WTC11 (cell line): ENCODE data around the gene CLIC1. TPM values are rescaled to one million over a fixed set of nuclear protein-coding genes. Genes with fewer than 3 reads are reported as not detected.

Experiments
- AR ChIP-seq: fragments of 250-450 bp; sonication (Bioruptor Pico); IDR thresholded peaks from 2 replicates; pipeline ENCODE4 v1.9.0; 2021; ENCODE audit warnings: mild to moderate bottlenecking
- ATF6 ChIP-seq: sonication (generic); formaldehyde crosslinking; IDR thresholded peaks from 2 replicates; pipeline ENCODE4 v1.8.1; 2023; ENCODE audit warnings: mild to moderate bottlenecking, missing genetic modification reagents
- CTCF ChIP-seq: fragments of 200-600 bp; IDR thresholded peaks from 2 replicates; pipeline ENCODE4 v1.8.0; 2022; ENCODE audit warnings: antibody characterized with exemption
- ELF4 ChIP-seq: sonication (generic); formaldehyde crosslinking; IDR thresholded peaks from 2 replicates; pipeline ENCODE4 v1.8.1; 2022; ENCODE audit warnings: low read depth, mild to moderate bottlenecking, moderate library complexity, missing genetic modification reagents
- EMX1 ChIP-seq: fragments of 250-450 bp; sonication (Bioruptor Pico); IDR thresholded peaks from 2 replicates; pipeline ENCODE4 v1.8.0; 2021; ENCODE audit warnings: mild to moderate bottlenecking
- ETV6 ChIP-seq: sonication (generic); formaldehyde crosslinking; IDR thresholded peaks from 2 replicates; pipeline ENCODE4 v1.8.1; 2022; ENCODE audit warnings: mild to moderate bottlenecking, missing genetic modification reagents
- GRHL2 ChIP-seq: fragments of 250-450 bp; sonication (Bioruptor Pico); IDR thresholded peaks from 2 replicates; pipeline ENCODE4 v1.8.0; 2022; ENCODE audit warnings: mild to moderate bottlenecking, moderate library complexity; ENCODE audit not compliant: insufficient replicate concordance, severe bottlenecking
- JUN ChIP-seq: sonication (generic); formaldehyde crosslinking; IDR thresholded peaks from 2 replicates; pipeline ENCODE4 v1.8.0; 2023; ENCODE audit warnings: mild to moderate bottlenecking, missing genetic modification reagents
- OVOL2 ChIP-seq: fragments of 250-450 bp; sonication (Bioruptor Pico); IDR thresholded peaks from 2 replicates; pipeline ENCODE4 v1.9.0; 2021; ENCODE audit warnings: mild to moderate bottlenecking, borderline replicate concordance
- ZNF121 ChIP-seq: sonication (generic); formaldehyde crosslinking; IDR thresholded peaks from 2 replicates; pipeline ENCODE4 v1.8.0; 2023; ENCODE audit warnings: missing genetic modification reagents
- ZNF138 ChIP-seq: sonication (generic); formaldehyde crosslinking; conservative IDR thresholded peaks from 2 replicates; pipeline ENCODE4 v1.8.1; 2022; ENCODE audit warnings: mild to moderate bottlenecking, moderate library complexity, missing genetic modification reagents
- ZNF416 ChIP-seq: fragments of 250-450 bp; sonication (Bioruptor Pico); IDR thresholded peaks from 2 replicates; pipeline ENCODE4 v1.9.0; 2021; ENCODE audit warnings: mild to moderate bottlenecking, inconsistent platforms
- ZNF423 ChIP-seq: fragments of 250-450 bp; sonication (Bioruptor Pico); IDR thresholded peaks from 2 replicates; pipeline ENCODE4 v2.1.2; 2022; ENCODE audit warnings: mild to moderate bottlenecking, moderate library complexity
- total RNA-seq: library from RNA; stranded (reverse); gene quantifications from 3 replicates; pipeline ENCODE4 v1.2.3, GENCODE V29; 2021
- TF ChIP-seq, protein P1 (sequence below): sonication (generic); formaldehyde crosslinking; IDR thresholded peaks from 2 replicates; pipeline ENCODE4 v1.8.0; 2023; ENCODE audit warnings: missing genetic modification reagents, mild to moderate bottlenecking, borderline replicate concordance
- TF ChIP-seq, protein P2 (sequence below): fragments of 250-450 bp; sonication (Bioruptor Pico); IDR thresholded peaks from 2 replicates; pipeline ENCODE4 v1.9.0; 2021; ENCODE audit warnings: mild to moderate bottlenecking, borderline replicate concordance
- TF ChIP-seq, protein P3 (sequence below): fragments of 250-450 bp; sonication (Bioruptor Pico); IDR thresholded peaks from 2 replicates; pipeline ENCODE4 v1.9.0; 2021; ENCODE audit warnings: moderate library complexity, mild to moderate bottlenecking, inconsistent platforms, borderline replicate concordance
- TF ChIP-seq, protein P4 (sequence below): sonication (generic); formaldehyde crosslinking; IDR thresholded peaks from 2 replicates; pipeline ENCODE4 v1.8.0; 2022; ENCODE audit warnings: mild to moderate bottlenecking, missing genetic modification reagents
- TF ChIP-seq, protein P5 (sequence below): fragments of 250-450 bp; sonication (Bioruptor Pico); IDR thresholded peaks from 2 replicates; pipeline ENCODE4 v1.9.0; 2021; ENCODE audit warnings: mild to moderate bottlenecking

CLIC1 gene
- total RNA-seq, 1 experiment from 2014 or later: 244 TPM

DNA sequence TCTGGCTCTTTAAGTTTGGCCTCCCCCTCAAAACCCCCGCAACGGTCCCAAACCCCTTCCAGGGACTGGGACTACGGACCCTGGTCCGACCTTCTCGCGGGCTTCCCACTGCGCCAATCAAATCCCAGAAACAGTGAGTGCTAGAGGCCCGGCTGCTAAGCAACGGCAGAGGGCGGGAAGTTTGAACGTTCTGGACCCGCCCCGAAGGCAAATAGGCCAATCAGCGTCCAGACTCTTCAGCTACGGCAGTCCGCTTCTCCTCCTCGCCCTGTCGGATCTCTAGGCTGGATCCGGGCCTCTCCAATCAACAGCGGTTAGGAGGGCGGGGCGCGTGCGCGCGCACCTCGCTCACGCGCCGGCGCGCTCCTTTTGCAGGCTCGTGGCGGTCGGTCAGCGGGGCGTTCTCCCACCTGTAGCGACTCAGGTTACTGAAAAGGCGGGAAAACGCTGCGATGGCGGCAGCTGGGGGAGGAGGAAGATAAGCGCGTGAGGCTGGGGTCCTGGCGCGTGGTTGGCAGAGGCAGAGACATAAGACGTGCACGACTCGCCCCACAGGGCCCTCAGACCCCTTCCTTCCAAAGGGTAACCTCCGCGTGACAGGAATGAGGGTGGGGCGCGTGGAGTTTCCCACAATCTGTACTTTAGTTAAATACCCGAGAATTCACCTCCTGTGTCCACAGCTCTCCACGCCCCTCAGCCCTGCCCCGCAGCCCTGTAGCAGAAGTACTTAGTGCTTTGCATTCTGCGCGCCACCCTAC lies 3.5 kb upstream of the CLIC1 start, which contains the start of gene MSH5 (continued):
- TF ChIP-seq, protein P1, sequence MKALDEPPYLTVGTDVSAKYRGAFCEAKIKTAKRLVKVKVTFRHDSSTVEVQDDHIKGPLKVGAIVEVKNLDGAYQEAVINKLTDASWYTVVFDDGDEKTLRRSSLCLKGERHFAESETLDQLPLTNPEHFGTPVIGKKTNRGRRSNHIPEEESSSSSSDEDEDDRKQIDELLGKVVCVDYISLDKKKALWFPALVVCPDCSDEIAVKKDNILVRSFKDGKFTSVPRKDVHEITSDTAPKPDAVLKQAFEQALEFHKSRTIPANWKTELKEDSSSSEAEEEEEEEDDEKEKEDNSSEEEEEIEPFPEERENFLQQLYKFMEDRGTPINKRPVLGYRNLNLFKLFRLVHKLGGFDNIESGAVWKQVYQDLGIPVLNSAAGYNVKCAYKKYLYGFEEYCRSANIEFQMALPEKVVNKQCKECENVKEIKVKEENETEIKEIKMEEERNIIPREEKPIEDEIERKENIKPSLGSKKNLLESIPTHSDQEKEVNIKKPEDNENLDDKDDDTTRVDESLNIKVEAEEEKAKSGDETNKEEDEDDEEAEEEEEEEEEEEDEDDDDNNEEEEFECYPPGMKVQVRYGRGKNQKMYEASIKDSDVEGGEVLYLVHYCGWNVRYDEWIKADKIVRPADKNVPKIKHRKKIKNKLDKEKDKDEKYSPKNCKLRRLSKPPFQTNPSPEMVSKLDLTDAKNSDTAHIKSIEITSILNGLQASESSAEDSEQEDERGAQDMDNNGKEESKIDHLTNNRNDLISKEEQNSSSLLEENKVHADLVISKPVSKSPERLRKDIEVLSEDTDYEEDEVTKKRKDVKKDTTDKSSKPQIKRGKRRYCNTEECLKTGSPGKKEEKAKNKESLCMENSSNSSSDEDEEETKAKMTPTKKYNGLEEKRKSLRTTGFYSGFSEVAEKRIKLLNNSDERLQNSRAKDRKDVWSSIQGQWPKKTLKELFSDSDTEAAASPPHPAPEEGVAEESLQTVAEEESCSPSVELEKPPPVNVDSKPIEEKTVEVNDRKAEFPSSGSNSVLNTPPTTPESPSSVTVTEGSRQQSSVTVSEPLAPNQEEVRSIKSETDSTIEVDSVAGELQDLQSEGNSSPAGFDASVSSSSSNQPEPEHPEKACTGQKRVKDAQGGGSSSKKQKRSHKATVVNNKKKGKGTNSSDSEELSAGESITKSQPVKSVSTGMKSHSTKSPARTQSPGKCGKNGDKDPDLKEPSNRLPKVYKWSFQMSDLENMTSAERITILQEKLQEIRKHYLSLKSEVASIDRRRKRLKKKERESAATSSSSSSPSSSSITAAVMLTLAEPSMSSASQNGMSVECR: peak; percentile 98
- TF ChIP-seq ZNF423 (no peak), ETV6 (CRISPR knock-in tag) (peak; percentile 96), OVOL2 (CRISPR knock-in tag) (no peak), ELF4 (CRISPR knock-in tag) (no peak), GRHL2 (CRISPR knock-in tag) (no peak), ZNF416 (CRISPR knock-in tag) (no peak), ATF6 (no peak), AR (CRISPR knock-in tag) (no peak), JUN (peak; percentile 97), ZNF121 (no peak; the same call in 1 of the 2 replicates), EMX1 (CRISPR knock-in tag) (no peak), ZNF138 (no peak), CTCF (no peak)
- TF ChIP-seq, protein P2, sequence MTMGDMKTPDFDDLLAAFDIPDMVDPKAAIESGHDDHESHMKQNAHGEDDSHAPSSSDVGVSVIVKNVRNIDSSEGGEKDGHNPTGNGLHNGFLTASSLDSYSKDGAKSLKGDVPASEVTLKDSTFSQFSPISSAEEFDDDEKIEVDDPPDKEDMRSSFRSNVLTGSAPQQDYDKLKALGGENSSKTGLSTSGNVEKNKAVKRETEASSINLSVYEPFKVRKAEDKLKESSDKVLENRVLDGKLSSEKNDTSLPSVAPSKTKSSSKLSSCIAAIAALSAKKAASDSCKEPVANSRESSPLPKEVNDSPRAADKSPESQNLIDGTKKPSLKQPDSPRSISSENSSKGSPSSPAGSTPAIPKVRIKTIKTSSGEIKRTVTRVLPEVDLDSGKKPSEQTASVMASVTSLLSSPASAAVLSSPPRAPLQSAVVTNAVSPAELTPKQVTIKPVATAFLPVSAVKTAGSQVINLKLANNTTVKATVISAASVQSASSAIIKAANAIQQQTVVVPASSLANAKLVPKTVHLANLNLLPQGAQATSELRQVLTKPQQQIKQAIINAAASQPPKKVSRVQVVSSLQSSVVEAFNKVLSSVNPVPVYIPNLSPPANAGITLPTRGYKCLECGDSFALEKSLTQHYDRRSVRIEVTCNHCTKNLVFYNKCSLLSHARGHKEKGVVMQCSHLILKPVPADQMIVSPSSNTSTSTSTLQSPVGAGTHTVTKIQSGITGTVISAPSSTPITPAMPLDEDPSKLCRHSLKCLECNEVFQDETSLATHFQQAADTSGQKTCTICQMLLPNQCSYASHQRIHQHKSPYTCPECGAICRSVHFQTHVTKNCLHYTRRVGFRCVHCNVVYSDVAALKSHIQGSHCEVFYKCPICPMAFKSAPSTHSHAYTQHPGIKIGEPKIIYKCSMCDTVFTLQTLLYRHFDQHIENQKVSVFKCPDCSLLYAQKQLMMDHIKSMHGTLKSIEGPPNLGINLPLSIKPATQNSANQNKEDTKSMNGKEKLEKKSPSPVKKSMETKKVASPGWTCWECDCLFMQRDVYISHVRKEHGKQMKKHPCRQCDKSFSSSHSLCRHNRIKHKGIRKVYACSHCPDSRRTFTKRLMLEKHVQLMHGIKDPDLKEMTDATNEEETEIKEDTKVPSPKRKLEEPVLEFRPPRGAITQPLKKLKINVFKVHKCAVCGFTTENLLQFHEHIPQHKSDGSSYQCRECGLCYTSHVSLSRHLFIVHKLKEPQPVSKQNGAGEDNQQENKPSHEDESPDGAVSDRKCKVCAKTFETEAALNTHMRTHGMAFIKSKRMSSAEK: no peak
- TF ChIP-seq, protein P3, sequence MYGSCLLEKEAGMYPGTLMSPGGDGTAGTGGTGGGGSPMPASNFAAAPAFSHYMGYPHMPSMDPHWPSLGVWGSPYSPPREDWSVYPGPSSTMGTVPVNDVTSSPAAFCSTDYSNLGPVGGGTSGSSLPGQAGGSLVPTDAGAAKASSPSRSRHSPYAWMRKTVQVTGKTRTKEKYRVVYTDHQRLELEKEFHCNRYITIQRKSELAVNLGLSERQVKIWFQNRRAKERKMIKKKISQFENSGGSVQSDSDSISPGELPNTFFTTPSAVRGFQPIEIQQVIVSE: no peak
- TF ChIP-seq, protein P4, sequence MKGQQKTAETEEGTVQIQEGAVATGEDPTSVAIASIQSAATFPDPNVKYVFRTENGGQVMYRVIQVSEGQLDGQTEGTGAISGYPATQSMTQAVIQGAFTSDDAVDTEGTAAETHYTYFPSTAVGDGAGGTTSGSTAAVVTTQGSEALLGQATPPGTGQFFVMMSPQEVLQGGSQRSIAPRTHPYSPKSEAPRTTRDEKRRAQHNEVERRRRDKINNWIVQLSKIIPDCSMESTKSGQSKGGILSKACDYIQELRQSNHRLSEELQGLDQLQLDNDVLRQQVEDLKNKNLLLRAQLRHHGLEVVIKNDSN (CRISPR knock-in tag): peak; percentile 85
- TF ChIP-seq, protein P5, sequence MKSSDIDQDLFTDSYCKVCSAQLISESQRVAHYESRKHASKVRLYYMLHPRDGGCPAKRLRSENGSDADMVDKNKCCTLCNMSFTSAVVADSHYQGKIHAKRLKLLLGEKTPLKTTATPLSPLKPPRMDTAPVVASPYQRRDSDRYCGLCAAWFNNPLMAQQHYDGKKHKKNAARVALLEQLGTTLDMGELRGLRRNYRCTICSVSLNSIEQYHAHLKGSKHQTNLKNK (CRISPR knock-in tag): no peak
